ENCODE measurements around the gene ZBTB7B. TPM values are rescaled to one million over a fixed set of nuclear protein-coding genes. Genes with fewer than 3 reads are reported as not detected.
A peak's percentile ranks its signal among the peaks of the same experiment; 100 is the strongest.

ZBTB7B gene
- total RNA-seq, 2 experiments from 2014 or later, result 16.3 to 23.2 TPM

GRCh38 chr1:154988058-154988954, 14.3 kb upstream of the ZBTB7B start:
- no peak overlapping the region for H3K4me2 ChIP-seq (ENCODE audit: low read length)
- H3K36me3 ChIP-seq (ENCODE audit: insufficient read depth, low read length), result peaks cover 54% of the 10 kb centered on the region
- H3K27ac ChIP-seq (ENCODE audit: low read depth, low read length, poor library complexity, severe bottlenecking), result no peak overlapping the region
- no TSS peak for BruUV-seq (replicated peaks)
- H3K4me1 ChIP-seq (ENCODE audit: insufficient read depth, low read length, poor library complexity, severe bottlenecking), result peaks cover 10% of the 10 kb centered on the region
- intact Hi-C loops (cut with micrococcal nuclease; ENCODE audit: unreplicated experiment), result no loop called here
- ChIA-PET CTCF (ENCODE audit: unreplicated experiment) (interaction anchor here (0.5 to 1.2 kb wide), 3 partner anchors 11 to 90 kb away, joined by 4 to 7 read pairs (median 6); partner anchors contain the start of gene EFNA3), POLR2A (no interaction called here)
- H3K79me2 ChIP-seq (ENCODE audit: insufficient read depth, low read depth, low read length), result peaks cover 44% of the 10 kb centered on the region
- no peaks in the 10 kb centered on the region for H3K9me3 ChIP-seq (ENCODE audit: low read length)
- peak; percentile 28; the same call in 1 of the 2 replicates for TF ChIP-seq CTCF (conservative IDR thresholded peaks at IDR 0.05; ENCODE audit: low read length)
- no peak for TF ChIP-seq EZH2phosphoT487 (IDR thresholded peaks at IDR 0.05; ENCODE audit: borderline replicate concordance, low read depth, low read length)
- no peak overlapping the region for H3K4me3 ChIP-seq (ENCODE audit: low read depth, low read length, poor library complexity, severe bottlenecking)
- H3K9me2 ChIP-seq (ENCODE audit: insufficient read depth, low read length), result no peaks in the 10 kb centered on the region
- H2AFZ ChIP-seq (ENCODE audit: low read length), result no peak overlapping the region
- no peak for DNase-seq (ENCODE audit: low spot score)
- H4K20me1 ChIP-seq (ENCODE audit: insufficient read depth, low read length), result no peaks in the 10 kb centered on the region

- no peak overlapping the region for H2AFZ ChIP-seq (ENCODE audit: low read length)
- H3K4me2 ChIP-seq (ENCODE audit: low read length), result no peak overlapping the region
- no TSS peak for BruUV-seq (replicated peaks)
- intact Hi-C loops (cut with micrococcal nuclease; ENCODE audit: unreplicated experiment), result no loop called here
- ChIA-PET CTCF (ENCODE audit: unreplicated experiment) (no interaction called here), POLR2A (no interaction called here)
- H4K20me1 ChIP-seq (ENCODE audit: insufficient read depth, low read length), result no peaks in the 10 kb centered on the region
- TF ChIP-seq EZH2phosphoT487 (IDR thresholded peaks at IDR 0.05; ENCODE audit: borderline replicate concordance, low read depth, low read length), result no peak
- no peak for TF ChIP-seq CTCF (conservative IDR thresholded peaks at IDR 0.05; ENCODE audit: low read length)
- peaks cover 17% of the 10 kb centered on the region for H3K4me1 ChIP-seq (ENCODE audit: insufficient read depth, low read length, poor library complexity, severe bottlenecking)
- no peak for DNase-seq (ENCODE audit: low spot score)
- H3K9me2 ChIP-seq (ENCODE audit: insufficient read depth, low read length), result no peaks in the 10 kb centered on the region
- H3K9me3 ChIP-seq (ENCODE audit: low read length), result no peaks in the 10 kb centered on the region
- H3K27ac ChIP-seq (ENCODE audit: low read depth, low read length, poor library complexity, severe bottlenecking), result no peak overlapping the region
- no peak overlapping the region for H3K4me3 ChIP-seq (ENCODE audit: low read depth, low read length, poor library complexity, severe bottlenecking)
- peaks cover 59% of the 10 kb centered on the region for H3K36me3 ChIP-seq (ENCODE audit: insufficient read depth, low read length)
- H3K79me2 ChIP-seq (ENCODE audit: insufficient read depth, low read depth, low read length), result peaks cover 34% of the 10 kb centered on the region
These were observed 13.3 kb upstream of the ZBTB7B start for GRCh38 chr1:154989195-154989860.

Data from OCI-LY7 (cell line).